Left renal pelvis (tissue), 4 donors: ENCODE measurements around the gene MYH9. TPM values are rescaled to one million over a fixed set of nuclear protein-coding genes. Genes with fewer than 3 reads are reported as not detected.

Source experiments
- DNase-seq, 4 donors: peaks; one replicate each; pipeline ENCODE4 v3.0.0-alpha.2; 2013; ENCODE audit warnings: low read depth in 4 of 4, low spot score in 3 of 4
- polyA plus RNA-seq, 4 donors: library from polyadenylated mRNA; unstranded; fragments of 120-200 nt; gene quantifications; one replicate each; pipeline ENCODE4 v1.2.1, GENCODE V29; 2013; ENCODE audit not compliant: insufficient read length in 4 of 4

MYH9 gene
- polyA plus RNA-seq, 4 donors, result 131 to 293 (median 286) TPM

DNA sequence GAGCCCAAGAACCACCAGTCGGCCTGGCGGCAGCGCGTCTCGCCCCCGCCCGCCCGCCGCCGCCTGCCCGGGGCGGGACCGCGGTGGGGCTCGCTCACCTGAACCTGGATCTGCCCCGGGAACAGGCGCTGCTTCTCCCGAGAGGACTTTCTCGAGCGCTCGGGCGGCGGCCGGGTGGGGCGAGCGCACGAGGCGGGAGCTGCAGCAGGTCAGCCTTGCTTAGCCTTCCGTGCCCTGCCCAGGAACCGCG lies 133 bp downstream of the MYH9 start:
- DNase-seq, result no peak

DNA sequence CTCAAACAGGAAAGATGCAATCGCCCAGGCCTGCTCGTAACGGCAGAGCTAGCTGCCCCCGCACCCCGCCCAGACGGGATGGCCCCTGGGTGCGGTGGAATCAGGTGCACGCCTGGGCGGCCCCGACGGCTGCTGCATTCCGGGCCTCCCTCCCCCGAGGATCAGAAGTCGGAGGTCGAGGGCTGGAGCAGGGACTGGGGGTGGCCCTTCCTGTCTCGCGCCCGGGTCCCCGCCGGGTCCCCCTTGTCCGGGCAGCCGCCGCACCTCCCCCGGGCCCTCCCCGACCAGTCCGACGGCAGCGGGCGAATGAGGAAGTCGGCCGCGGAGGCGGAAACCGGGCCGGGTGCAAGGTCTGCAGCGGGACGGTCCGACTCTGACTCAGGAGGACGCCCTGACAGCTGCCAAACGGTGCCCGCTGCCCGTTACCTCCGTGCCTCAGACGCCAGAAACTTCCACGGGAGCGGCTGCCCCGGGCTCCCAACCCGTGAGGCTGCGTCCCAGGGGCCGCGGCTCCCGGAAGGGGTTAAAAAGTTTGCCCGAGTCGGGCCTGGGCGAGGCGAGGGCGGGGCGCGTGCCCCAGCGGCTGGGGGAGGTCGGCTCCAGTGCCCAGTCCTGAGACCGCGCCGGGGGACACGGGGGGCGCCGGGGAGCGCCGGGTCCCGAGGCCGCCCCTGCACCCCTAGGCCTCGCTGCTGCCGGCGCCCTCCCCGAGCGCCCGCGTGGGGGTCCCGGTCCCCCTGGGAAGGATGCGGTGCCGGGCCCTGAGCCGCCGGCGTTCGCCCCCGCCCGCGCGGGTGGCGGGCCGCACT lies 663 bp downstream of the MYH9 start:
- no peak for DNase-seq

DNA sequence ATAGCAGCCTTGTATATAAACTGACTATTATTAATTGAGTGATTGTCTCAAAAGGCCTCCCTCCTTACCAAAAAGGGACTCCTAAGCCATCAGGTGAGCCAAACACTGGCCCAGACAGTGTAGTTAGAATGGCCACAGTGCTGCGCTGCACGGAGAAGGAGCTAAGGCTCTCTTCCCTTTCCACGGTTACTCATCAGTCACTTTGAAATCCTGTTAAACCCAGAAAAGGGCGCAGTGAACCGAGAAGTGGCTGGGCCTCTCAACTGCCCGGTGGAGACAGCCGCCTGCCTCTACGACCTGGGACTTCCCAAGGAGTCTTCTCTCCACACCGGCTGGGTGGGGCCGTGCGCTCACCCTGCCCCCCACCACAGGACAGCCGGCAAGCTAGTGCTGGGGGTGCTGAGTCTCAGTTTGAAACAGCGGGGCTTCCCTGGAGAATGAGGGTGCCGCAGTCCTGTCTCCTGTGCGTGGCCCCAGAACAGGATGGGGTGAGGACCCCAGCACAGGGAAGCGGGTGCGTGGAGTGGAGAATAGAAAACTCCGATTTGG lies 1.3 kb downstream of the MYH9 start:
- no peak for DNase-seq

DNA sequence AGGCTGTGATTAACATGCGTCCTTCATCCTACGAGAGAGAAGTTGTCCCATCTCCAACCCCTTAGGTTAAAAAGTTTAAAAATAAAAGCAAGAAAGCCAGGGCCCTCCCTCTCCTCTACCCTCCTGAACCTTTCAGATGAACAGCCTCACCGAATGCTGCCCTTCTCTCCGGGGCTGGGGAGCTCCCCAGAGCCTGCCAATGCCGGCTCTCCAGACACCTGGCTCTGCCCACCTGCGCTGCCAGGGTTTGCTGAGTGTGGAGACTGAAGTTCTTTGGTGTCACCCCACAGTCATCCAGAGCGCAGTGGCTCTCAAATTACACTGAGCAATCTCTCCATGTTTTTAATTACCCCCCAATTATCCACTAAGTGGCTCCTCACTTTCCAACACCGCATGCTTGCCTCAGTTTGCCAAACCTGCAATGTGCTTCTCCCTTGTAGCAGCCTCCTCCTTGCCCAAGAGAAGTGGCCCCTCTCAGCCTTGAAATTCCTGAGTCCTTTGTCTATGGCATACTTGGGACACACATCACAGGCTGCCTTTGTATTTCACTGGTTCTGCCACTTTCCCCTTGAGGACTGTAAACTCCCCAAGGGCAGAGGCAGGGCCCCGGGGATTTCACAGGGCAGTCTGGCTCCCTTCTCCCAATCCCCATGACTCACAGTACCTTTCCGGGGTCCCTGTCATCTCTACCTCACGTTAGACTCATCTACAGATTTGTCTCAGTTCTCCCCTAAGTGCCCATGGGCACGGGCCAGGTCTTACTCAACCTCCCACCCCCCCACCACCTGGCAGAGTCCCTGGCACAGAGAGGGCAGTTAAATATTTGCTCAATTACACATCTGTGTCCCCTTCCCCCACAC lies 2.0 kb downstream of the MYH9 start:
- DNase-seq, result no peak

DNA sequence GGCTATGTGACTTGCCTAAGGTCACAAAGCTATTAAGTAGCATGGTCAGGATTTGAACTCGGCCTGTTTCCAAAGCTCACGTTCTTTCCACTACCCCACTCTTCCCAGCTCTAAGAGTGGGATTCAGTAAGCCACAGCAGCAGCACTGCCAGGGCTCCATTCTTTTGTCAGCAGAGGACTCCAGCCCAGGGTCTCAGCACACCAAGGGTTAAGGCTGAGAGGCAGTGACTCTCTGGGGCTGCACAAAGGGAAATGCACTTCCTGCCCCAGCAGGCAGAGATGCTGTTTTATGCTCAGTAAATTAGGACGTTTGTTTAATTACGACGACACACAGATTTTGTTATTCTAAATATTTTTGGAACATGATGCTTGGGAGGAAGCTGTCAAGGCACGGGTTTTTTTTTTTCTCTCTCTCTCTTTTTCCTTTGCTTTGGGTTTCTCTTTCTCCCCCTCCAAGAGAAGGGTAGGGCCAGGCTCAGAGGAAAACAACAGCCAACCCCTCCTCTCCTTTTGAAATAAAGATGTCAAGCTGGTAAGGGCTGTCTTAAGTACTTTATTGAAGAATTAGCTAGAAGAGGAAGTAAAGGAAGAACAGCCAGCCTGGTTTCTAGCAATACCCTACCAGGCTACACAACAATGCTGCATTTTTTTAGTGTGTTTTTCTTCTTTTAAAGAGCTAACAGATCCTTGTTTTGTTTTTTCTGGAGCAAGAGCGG lies 2.8 kb downstream of the MYH9 start:
- no peak for DNase-seq

DNA sequence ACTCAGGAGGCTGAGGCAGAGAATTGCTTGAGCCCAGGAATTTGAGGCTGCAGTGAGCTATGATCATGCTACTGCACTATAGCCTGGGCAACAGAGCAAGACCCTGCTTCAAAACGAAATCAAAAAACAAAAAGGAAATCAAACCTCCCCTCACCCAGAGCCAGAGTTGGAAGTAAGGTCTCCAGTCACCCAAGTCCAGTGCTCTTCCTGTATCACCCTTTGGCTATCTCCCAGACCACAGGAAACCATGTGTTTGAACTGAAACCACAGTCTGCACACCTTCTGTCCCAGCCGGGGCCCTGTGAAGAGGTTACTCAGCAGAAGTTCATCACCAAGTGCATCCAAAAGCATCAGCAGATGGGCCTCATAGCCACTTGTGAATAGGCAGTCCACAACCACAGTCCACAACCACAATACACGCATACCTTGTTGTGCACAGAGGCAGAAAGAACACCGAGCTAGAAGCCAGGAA lies 4.6 kb downstream of the MYH9 start:
- DNase-seq, result no peak

DNA sequence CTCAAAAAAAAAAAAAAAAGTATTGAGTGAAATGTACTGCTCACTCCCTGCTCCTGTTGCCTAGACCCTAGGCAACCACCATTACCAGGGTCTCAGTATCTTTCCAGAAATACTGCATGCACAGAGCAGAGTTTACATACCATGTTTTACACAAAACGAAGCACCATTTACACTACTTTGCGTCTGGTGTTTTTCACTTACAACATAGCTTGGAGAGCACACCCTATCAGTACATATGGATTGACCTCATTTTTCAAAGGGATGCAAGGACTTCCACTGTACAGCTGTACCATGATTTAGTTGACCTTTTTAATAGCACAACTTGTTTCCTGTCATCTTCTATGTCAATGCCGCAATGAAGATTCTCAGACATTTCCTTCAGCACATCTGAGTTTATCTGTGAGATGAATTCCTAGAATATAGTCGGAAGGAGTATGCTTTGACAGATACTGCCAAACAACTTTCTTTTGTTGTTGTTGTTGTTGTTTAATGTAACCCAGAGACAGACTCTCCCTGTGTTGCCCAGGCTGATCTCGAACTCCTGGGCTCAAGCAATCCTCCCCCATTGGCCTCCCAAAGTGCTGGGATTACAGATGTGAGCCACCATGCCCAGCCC lies 6.1 kb downstream of the MYH9 start:
- no peak for DNase-seq

DNA sequence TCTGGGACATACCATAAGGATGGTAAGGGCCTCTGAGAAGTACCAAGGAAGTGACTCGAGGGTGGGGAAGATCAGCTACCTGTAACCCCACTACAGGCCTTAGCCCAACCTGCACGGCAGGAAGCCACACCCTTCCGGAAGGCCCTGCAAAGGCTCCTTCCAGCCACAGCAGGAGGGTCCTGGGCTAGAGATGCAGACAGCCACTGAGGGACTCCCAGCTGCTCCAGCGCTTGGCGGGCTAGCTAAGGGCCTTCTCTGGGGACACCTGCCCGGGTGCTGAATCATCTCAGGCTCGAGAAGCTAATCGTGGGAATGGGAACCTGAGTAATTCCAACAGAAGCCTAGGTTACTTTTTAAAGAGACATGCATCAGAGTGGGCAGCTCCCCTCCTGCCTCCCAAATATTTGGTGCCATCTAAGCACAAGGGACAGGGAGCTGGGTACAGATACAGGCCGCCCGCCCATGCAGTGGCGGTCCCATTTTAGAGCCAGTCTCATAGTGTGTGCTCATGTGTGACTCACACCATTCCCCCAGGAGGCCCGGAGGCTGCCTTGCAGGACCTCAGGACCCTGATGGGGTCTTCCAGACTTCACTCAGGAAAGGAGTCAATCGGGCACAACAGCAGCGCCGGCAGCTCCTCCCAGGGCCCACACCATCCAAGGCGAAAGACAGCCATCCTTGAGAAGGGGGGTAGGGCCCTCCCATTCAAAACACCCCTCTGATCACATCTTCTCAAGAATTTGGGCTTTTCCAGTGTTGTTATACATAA lies 8.0 kb downstream of the MYH9 start:
- DNase-seq, result no peak

DNA sequence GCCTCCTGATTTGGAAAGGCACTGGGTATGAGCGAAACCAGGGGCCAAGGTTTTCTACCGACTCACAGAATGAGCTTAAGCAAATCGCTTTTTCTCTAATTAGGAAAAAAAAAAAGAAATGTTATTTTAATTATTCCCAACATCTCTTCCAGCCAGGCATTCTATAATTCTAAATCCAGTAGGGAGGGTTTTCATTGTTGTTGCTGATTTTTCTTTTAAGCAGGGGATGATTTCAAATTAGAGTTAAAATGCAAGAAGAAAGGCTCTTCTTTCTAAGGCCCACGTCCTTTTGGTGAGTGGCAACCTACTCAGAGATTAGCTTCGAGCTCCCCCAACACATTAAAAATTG lies 8.9 kb downstream of the MYH9 start:
- no peak for DNase-seq

DNA sequence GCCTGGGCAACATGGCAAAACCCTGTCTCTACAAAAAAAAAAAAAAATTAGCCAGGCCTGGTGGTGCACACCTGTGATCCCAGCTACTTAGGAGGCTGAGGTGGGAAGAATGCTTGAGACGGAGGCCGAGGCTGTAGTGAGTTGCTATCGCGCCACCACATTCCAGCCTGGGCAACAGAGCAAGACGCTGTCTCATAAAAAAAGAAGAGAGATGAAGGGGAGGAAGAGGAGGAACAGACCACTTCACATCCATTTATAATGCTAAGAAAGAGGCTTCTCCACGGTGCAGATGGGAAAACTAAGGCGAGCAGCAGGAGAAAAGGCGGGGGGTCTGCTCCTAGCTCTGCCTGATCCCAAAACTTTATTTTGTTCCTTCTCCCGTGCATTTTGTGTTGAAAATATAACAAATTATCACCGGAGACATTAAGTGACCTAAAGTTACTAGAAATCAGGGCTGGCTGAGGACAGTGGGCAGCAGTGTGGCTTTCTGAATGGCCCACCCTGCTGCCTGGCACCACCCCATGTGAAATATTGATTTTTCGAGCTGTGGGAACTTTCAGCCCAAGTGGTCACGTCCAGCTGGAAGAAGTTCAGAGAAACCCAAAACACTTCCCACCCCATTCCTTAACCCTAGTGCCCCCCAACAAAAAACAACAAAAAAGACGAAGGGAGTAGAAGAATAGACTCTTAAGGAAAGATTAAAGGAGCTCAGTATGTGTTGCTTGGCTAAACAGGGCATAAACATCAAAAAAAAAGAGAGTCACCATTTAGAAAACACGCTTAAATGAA lies 9.5 kb downstream of the MYH9 start:
- no peak for DNase-seq

DNA sequence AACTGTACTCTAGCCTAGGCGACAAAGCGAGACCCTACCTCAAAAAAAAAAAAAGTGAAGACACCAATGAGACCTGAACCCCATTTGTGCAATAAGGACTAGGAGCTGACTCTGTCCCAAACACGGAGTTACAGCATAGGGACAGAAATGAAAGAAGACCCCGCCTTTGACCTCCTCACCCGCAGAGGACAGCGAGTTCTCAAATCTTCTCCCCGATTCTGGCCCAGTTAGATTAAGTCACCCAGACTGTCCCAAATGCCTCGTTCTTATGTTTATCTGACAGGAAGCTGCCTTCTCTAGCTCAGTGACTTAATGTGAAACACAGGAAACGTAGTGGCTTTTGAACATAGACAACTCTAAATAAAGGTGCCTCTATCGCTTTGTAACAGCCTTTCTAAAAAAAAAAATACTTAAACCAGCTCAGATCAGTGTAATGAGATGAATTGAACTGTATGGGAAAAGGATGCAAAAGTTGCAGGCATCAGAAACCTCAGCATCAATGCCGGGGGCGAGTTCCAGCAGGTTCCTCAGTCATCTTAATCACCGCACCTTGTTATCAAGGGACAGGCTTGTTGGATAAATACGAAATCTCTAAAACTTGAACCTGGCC lies 10.6 kb downstream of the MYH9 start:
- DNase-seq, result no peak

DNA sequence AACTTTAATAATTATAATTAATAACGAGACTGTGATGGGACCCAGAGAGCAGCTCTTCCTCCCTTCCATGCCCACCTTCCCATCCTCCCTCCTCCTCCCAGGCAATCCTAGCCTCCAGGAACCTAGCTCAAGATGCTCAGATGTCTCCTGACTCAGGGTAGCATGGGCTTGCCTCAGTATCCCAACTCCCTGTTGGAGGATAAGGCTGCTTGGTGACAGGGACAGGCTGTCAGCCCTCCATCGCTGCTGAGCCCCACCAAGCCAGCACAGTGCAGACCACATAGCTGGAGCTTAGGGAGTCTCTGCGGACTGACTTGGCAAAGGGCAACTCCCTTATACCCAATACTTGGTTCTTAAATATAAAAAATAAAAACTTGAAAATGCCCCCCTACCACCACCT lies 11.5 kb downstream of the MYH9 start:
- no peak for DNase-seq

DNA sequence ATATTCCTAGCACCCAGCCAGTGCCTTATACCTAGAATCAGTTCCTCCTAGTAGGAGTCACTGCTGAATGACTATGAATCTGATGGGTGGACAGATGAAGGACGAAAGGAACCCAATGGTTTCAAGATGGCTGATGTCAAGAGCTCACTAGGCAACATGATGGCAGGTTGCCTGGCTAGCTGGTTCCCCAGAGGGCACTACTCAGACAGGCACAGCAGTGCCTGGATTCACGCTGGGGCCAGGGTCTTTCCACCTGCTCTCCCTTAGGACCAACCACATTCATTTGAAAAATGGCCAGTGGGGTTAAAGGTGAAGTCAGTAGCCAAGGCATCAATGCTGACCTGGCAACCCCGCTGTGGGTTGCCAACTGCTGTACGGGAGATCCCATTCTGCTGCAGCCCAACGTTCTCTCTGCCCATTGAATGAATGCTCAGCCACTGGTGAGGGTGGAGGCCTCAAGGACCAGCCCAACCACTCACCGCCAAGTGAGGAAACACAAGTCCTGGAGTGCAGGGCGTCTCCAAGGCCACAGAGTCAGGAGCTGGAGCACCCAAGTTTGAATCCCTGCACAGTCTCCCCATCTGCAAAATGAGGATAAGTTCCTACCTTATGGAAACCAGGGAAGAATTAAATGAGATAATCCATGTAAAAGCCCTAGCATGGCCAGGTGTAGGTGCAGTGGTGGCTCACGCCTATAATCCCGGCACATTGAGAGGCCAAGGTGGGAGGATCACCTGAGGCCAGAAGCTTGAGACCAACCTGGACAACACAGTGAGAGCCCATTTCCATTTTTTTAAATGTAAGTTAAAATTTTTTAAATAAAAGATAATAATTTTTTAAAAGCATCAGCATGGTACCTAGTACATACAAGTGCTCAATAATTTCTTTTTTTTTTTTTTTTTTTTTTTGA lies 12.4 kb downstream of the MYH9 start:
- no peak for DNase-seq

DNA sequence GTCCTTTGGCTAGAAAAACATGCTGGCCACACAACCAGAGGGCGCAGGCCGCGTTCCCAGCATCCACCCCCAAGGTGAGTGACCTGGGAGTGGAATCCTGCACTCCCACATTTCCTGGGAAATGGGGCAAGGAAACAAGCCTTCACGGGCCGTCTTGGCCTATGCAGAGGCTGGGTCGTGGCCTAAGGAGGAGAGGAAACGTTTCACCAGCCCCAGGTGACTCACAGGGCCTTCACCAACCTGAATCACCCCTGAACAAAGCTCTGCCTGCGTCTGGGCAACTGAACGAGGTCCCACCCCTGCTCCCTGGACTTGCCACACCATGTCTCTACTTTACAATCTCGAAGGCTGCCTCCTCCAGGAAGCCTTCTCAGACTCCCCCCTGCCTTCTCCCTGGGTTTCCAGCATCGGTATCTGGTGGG lies 13.2 kb downstream of the MYH9 start:
- no peak for DNase-seq

DNA sequence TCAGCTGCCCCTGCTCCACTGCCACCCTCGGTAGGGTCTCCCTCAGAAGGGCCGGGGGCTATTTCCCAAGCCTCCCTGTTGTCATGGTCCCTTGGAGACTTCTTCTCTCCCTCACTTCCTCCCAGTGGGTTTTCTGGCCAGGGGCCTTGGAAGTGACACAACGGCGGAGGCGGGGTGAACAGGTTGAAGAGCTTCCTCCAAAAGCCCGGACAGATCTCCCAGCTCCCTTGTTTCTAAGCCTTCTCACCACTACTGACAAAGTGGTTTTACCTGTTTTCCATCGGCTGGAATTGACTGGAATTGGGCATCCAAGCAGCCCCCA lies 14.5 kb downstream of the MYH9 start:
- no peak for DNase-seq

DNA sequence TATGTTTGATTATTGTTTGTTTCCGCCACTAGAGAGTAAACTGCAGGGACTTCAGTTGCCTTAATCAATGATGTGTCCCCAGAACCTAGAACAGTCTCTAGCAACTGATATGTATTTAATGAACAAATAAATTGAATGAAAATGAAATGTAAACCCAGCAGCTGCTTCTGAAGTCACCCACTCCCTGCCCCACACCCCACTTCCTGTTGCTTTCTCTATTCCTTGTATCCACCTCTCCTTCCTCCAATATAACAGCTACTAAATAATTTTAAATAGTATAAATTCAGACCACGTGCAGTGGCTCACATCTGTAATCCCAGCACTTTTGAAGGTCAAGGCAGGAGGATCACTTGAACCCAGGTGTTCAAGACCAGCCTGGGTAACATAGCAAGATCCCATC lies 15.8 kb downstream of the MYH9 start:
- no peak for DNase-seq

DNA sequence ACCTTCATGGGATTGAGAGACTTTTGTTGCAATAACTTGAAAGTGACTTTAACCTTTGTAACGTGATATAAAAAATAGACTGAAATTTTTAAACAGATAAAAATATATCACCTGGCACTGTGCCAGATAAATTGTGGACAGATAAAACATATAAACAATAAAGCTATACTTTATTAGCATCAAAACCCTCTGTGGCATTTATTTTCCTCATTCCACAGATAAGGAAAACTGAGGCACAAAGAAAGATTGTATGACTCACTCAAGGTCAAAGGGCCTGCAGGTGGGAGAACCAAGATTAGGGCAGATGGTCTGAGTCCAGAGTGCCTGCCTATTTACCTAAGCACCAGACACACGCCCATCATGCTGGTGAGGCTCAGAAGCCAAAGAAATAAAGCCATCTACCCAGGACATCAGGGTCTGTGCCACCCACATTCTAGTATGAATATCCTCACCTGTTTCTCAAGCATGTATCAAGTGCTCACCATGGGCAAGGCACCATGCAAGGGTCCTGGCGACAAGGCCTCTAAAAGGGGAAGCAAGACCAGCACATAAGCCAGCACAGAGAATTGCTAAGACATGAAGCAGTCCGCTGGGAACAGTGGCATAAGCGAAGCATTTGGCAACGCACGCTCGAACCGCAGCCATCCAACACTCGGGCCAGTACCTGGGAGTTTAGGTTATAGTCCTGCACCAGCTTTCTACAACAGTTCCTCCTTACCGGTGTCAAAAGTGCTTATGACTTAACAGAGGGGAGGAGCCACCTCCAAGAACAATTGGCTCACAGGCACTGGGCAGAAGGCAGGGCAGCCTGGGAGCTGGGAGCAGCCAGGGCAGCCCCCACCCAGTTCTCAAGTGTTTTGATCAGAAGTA lies 17.6 kb downstream of the MYH9 start:
- DNase-seq, result no peak
